Panc1 (cell line): ENCODE results near the gene CDC23. TPM values are rescaled to one million over a fixed set of nuclear protein-coding genes. Genes with fewer than 3 reads are reported as not detected.
A peak's percentile ranks its signal among the peaks of the same experiment; 100 is the strongest.
"Not testable (repeated sequence)": the region's sequence is repeated elsewhere in the genome, so short reads cannot be mapped to it uniquely, and the experiment has no call there.

Source experiments
- ATAC-seq: fragments of 200-7000 bp; cut with Tn5 transposase; 2 replicates; pipeline ENCODE4 v1.9.1; 2020; ENCODE audit warnings: mild to moderate bottlenecking, moderate library complexity
- BruUV-seq: library from RNA; stranded (reverse); fragments of 400-500 nt; replicated peaks from 2 replicates; lab custom pipeline; 2021; lab: Mats Ljungman, UMichigan
- CTCF ChIA-PET: fragments of 300-600 bp; sonication (Branson Sonifier 250); formaldehyde crosslinking; loops from one replicate; lab custom pipeline; 2022; ENCODE audit warnings: antibody characterized with exemption; lab: Charles Lee
- POLR2A ChIA-PET: fragments of 300-600 bp; sonication (Branson Sonifier 250); formaldehyde crosslinking; loops from one replicate; lab custom pipeline; 2022; ENCODE audit warnings: antibody characterized with exemption; lab: Charles Lee
- DNase-seq: peaks from one replicate; pipeline ENCODE4 v3.0.0-alpha.2; 2010; ENCODE audit warnings: low read depth, low spot score
- H3K27ac ChIP-seq: 2 replicates; pipeline ENCODE4 v1.5.1; 2011; ENCODE audit warnings: mild to moderate bottlenecking, low read length, inconsistent platforms
- H3K27me3 ChIP-seq: fragments of 200-500 bp; sonication (Bioruptor generic); 2 replicates; pipeline ENCODE4 v1.6.0; 2014; ENCODE audit warnings: low read length, inconsistent platforms; ENCODE audit not compliant: control insufficient read depth, insufficient read depth
- H3K36me3 ChIP-seq: fragments of 200-500 bp; sonication (Bioruptor generic); 2 replicates; pipeline ENCODE4 v1.5.1; 2014; ENCODE audit warnings: inconsistent platforms, mild to moderate bottlenecking, low read length, moderate library complexity; ENCODE audit not compliant: control insufficient read depth, insufficient read depth
- H3K4me1 ChIP-seq: 2 replicates; pipeline ENCODE4 v1.5.1; 2011; ENCODE audit warnings: inconsistent platforms, mild to moderate bottlenecking, low read length, moderate library complexity; ENCODE audit not compliant: control insufficient read depth, insufficient read depth
- H3K4me3 ChIP-seq, 2 experiments: 2 replicates each; pipeline ENCODE4 v1.5.1; 2011 to 2012; ENCODE audit warnings: low read depth in 2 of 2, low read length in 2 of 2, mild to moderate bottlenecking in 2 of 2, inconsistent platforms in 1 of 2, moderate library complexity in 1 of 2
- H3K9me3 ChIP-seq: fragments of 200-500 bp; sonication (Bioruptor generic); 2 replicates; pipeline ENCODE4 v1.5.1; 2014; ENCODE audit warnings: low read depth, mild to moderate bottlenecking, inconsistent platforms, low read length, moderate library complexity; ENCODE audit not compliant: control insufficient read depth, insufficient read depth
- POLR2AphosphoS5 ChIP-seq: IDR thresholded peaks from 2 replicates; pipeline ENCODE4 v1.6.1; 2012; ENCODE audit warnings: mild to moderate bottlenecking, low read depth, low read length, moderate library complexity
- REST ChIP-seq, 2 experiments: IDR thresholded peaks; 2 replicates each; pipeline ENCODE4 v1.6.1; 2011 to 2012; ENCODE audit warnings: low read depth in 2 of 2, control low read depth in 1 of 2, low read length in 1 of 2, mild to moderate bottlenecking in 1 of 2, moderate library complexity in 1 of 2; ENCODE audit not compliant: insufficient read depth in 1 of 2
- SIN3A ChIP-seq: IDR thresholded peaks from 2 replicates; pipeline ENCODE4 v1.6.1; 2012; ENCODE audit warnings: low read depth, mild to moderate bottlenecking, low read length, moderate library complexity, borderline replicate concordance; ENCODE audit not compliant: insufficient read depth
- TCF7L2 ChIP-seq: IDR thresholded peaks from 2 replicates; pipeline ENCODE4 v1.6.1; 2011; ENCODE audit warnings: mild to moderate bottlenecking, low read depth, low read length, inconsistent platforms
- in situ Hi-C: cut with HindIII; loops from 2 replicates; pipeline ENCODE4 v1.10.0; 2016; ENCODE audit warnings: low sequenced_read_pairs, low pct_unique_long_range_greater_than_20kb
- intact Hi-C: fragments of 100-400 bp; cut with micrococcal nuclease; formaldehyde crosslinking; loops from one replicate; pipeline ENCODE4 v1.10.0; 2022; ENCODE audit not compliant: unreplicated experiment
- total RNA-seq: library from RNA; stranded (reverse); gene quantifications from one replicate; pipeline ENCODE4 v1.2.1, GENCODE V29; 2021; ENCODE audit not compliant: unreplicated experiment

CDC23 gene
- total RNA-seq, 1 experiment from 2014 or later, result 44.7 TPM

DNA sequence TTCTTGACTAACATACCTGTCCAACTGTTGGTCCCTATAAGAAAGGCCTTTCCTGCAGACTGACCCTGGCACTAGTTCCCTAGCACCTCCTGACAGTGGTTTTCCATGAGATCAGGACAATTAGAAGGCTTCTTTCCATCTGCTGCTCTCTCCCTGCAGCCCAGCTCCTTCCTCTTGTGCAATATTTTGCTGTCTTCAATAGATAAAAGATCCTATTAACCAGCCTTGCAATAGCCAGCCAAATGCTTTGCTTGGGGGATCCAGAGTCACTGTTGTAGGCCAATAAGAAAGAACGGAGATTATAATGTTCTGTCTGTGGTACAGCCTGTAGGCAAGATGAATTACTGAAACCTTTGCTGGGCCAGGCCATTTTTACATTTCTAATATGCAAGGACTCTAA is 55.5 kb downstream of the CDC23 start:
- intact Hi-C loops (no loop called here), in situ Hi-C loops (no loop called here)
- Histone ChIP-seq H3K27me3 (no peaks in the 10 kb centered on the region), H3K9me3 (no peaks in the 10 kb centered on the region), H3K4me1 (no peaks in the 10 kb centered on the region), H3K36me3 (peaks cover 29% of the 10 kb centered on the region), H3K4me3 (no peak overlapping the region), H3K27ac (no peak overlapping the region)
- ChIA-PET POLR2A (interaction anchor here (0.6 kb wide), 1 partner anchor 11 kb away, joined by 3 read pairs; no protein-coding TSS in a partner anchor), CTCF (no interaction called here)
- 0 out of 2 replicates have a peak, but pooled peaks have one; percentile 25 for ATAC-seq
- BruUV-seq, result no TSS peak
- DNase-seq, result no peak
- no peak for TF ChIP-seq POLR2AphosphoS5
- no peak for TF ChIP-seq SIN3A
- TF ChIP-seq REST (IDR thresholded peaks at IDR 0.05; ENCODE audit: insufficient read depth in 1 of 2, low read depth in 2 of 2, low read length in 1 of 2), result no peak
- no peak for TF ChIP-seq TCF7L2

DNA sequence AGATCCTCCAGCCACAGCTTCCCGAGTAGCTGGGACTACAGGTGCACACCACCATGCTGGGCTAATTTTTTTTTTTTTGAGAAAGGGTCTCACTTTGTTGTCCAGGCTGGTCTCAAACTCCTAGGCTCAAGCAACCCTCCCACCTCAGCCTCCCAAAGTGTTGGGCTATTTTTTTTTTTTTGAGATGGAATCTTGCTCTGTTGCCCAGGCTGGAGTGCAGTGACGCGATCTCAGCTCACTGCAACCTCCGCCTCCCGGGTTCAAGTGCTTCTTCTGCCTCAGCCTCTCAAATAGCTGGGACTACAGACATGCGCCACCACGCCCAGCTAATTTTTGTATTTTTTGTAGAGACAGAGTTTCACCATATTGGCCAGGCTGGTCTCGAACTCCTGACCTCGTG is 57.1 kb downstream of the CDC23 start:
- H3K27ac ChIP-seq, in situ Hi-C loops, ATAC-seq, intact Hi-C loops, DNase-seq, CTCF ChIA-PET, H3K4me1 ChIP-seq, H3K27me3 ChIP-seq, H3K9me3 ChIP-seq, BruUV-seq, H3K4me3 ChIP-seq, POLR2A ChIA-PET: not testable (repeated sequence)
- H3K36me3 ChIP-seq, result peaks cover 15% of the 10 kb centered on the region

DNA sequence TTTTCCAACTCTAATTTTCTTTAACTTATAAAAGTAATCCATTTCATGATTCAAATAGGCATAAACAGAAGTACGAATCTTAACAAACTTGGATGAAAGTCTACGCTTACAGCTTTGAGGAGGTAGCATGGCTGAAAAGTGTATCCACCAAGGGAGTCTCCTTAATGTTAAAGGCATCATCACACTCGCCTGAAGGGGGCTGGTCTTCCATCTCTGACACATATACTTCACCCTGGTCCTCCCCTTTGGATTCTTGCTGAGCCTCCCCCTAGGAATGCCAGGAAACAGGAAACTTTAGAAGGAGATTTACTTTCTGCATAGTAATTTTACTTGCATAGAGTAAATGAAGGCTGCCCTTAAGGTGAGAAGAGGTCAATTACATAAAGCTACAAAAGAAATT is 63.6 kb downstream of the CDC23 start:
- H3K9me3 ChIP-seq, result no peaks in the 10 kb centered on the region
- no peaks in the 10 kb centered on the region for H3K27me3 ChIP-seq
- POLR2A ChIA-PET, result no interaction called here
- CTCF ChIA-PET, result no interaction called here
- DNase-seq, result no peak
- H3K4me1 ChIP-seq, result no peaks in the 10 kb centered on the region
- ATAC-seq, result peak; percentile 54; the same call in 1 of the 2 replicates
- TF ChIP-seq REST (IDR thresholded peaks at IDR 0.05; ENCODE audit: insufficient read depth in 1 of 2, low read depth in 2 of 2, low read length in 1 of 2), result no peak
- H3K27ac ChIP-seq, result no peak overlapping the region
- no peaks in the 10 kb centered on the region for H3K36me3 ChIP-seq
- intact Hi-C loops, result no loop called here
- no TSS peak for BruUV-seq
- in situ Hi-C loops, result no loop called here
- no peak overlapping the region for H3K4me3 ChIP-seq
